ENCODE measurements around the gene BRF1. TPM values are rescaled to one million over a fixed set of nuclear protein-coding genes. Genes with fewer than 3 reads are reported as not detected.
A peak's percentile ranks its signal among the peaks of the same experiment; 100 is the strongest.
"Not testable (repeated sequence)": the region's sequence is repeated elsewhere in the genome, so short reads cannot be mapped to it uniquely, and the experiment has no call there.

The BRF1 gene, protein sequence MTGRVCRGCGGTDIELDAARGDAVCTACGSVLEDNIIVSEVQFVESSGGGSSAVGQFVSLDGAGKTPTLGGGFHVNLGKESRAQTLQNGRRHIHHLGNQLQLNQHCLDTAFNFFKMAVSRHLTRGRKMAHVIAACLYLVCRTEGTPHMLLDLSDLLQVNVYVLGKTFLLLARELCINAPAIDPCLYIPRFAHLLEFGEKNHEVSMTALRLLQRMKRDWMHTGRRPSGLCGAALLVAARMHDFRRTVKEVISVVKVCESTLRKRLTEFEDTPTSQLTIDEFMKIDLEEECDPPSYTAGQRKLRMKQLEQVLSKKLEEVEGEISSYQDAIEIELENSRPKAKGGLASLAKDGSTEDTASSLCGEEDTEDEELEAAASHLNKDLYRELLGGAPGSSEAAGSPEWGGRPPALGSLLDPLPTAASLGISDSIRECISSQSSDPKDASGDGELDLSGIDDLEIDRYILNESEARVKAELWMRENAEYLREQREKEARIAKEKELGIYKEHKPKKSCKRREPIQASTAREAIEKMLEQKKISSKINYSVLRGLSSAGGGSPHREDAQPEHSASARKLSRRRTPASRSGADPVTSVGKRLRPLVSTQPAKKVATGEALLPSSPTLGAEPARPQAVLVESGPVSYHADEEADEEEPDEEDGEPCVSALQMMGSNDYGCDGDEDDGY
- 19.0 TPM for total RNA-seq
- long read RNA-seq, transcript BRF1-211 (18 exons, 3,358 nt) = major isoform, 10 of 19 reads
- long read RNA-seq, partial matches to known transcripts = 5 of 19 reads
- long read RNA-seq, other reads (novel, unspliced or antisense) = 4 of 19 reads

DNA sequence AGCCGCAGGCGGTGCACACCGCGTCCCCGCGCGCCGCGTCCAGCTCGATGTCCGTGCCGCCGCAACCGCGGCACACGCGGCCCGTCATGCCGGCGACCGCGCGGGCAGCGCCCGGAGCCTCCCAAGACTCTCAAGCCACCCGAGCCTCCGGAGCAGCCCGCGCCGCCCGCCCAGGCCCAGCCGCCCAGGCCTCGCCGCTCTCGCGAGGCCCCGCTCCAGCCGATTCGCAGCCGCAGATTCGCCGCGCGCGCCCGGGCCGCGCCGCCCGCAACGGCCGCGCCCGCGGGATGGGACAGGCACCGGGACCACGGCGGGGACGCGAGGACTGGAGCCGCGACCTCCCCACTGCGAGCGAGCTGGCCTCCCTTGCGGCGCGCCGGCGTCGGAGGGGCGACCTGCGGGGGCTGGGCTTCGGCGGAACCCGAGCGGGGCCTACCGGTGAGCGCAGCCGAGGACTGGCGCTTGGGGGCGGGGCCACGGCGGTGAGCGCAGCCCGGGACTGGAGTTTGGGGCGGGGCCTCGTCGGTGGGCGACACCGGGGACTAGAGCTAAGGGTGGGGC lies at the start of gene BRF1:
TSS of gene BRF1 (minus strand) at position 460 of the 561 bp plus-strand sequence. CDS start at position 88, 372 bp downstream.
- intact Hi-C loops (cut with DNase I) = no loop called here
- peak; percentile 97 for DNase-seq (ENCODE audit: missing footprints)
- peak; percentile 95 for ATAC-seq

DNA sequence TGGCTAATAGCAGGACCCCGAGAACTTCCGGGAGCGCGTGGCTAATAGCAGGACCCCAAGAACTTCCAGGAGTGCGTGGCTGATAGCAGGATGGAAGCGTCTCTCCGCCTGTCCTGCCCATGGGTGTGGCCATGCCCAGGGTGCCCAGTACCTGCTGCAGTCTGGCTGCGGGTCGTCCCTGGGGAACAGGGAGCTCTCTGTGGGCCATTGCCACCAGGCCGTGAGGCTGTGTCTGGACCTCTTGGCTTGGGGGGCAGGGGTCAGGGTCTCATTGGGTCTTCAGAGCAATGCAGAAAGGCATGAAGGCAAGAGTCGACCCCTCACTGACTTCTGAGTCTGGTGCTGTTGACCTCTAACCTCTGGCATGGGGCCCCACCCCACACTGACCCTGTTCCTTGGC lies 49.2 kb upstream of the BRF1 start:
- ATAC-seq (no peak), DNase-seq (ENCODE audit: missing footprints) (no peak)
- intact Hi-C loops (cut with DNase I) = loop anchor here (5.0 kb wide), 2 partner anchors 58 to 258 kb away; no protein-coding TSS in a partner anchor

DNA sequence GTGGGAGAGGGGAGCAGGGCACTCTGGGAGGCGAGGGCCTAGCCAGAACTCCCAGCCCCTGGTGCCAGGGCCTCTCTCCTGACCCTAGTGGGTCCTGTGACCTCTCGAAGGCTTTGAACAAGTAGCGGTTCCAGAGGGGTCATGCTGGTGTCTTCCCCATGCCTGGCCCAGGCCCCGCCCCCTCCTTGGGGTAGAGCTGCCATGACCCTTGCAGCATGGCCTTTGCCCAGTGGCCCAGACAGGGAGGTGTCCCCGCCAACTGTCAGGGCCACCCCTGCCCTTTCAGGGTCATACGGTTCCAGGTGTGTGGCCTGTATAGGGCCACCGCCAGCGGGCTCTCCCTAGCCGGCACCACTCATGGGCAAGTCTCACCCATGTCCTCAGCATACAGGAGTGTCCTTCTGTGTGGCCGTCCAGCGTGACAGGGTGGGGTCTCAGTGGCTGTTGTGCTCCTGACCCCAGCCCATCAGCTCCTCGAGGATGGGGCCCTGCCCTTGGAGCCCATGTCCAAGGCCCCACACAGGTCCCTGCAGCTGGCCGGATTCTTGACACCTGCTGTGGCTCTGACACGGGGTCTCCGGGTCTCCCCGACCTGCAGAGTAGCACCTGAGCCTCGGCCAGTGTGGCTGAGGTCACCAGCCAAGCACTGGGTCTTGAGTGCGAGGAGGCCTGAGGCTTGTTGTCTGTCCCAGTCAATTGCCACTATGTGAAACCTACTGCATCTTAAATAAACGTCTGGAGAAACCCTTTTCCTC lies 48.3 kb upstream of the BRF1 start:
- DNase-seq (ENCODE audit: missing footprints) (no peak), ATAC-seq (no peak)
- intact Hi-C loops (cut with DNase I) = no loop called here

DNA sequence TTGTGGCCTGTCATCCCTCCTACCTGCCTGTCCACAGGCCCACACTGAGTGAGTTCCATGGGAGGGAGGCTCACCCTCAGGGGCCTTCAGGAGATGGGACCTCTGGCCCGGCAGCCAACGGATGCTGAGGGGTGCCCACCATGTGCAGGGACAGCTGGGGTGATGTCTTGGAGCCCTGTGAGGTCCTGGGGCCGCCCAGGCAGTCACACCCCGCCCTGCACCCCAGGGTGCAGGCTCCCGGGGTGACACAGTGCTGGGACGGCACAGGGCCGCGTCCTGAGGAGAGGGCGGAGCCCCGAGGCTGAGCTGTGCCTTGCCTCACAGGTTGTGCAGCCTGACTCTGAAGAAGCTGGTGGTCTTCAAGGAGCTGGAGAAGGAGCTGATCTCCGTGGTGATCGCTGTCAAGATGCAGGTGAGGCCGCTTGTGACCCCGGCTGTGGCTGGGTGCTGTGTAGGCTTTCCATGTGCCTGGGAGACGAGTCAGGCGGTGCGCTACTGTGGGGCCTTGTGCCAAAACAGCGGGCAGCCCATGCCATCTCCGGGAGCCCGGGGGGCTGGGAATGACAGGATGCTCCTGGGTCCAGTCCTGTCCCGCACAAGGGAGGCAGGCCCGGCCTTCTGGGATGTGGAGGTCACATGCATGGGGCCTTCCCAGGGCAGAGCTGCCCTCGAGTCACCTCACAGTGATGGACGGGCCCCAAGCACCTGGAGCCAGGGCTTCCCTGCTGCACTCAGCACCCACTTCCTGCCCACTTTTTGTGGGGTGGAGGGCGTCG lies 47.6 kb upstream of the BRF1 start:
- intact Hi-C loops (cut with DNase I) = no loop called here
- ATAC-seq = no peak
- DNase-seq (ENCODE audit: missing footprints) = no peak

DNA sequence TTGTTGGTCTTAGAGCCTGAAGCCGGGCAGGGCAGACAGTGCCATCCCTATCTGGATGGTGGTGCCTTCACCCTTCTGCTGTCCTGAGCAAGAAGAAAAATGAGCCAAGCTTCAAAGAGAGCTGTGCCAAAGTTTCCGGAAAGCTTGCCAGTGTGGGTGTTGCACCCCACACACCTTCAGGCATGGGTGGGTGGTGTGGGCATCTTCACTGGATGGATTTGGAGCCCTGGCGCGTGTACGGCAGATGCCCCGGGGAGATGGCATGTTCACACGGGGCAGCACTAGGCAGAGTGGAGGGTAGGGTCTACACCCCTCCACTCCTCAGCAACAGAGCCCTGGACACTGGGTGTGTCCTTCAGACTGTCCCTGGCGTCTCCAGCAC lies 46.8 kb upstream of the BRF1 start:
- DNase-seq (ENCODE audit: missing footprints) (no peak), ATAC-seq (no peak)
- intact Hi-C loops (cut with DNase I) = no loop called here

DNA sequence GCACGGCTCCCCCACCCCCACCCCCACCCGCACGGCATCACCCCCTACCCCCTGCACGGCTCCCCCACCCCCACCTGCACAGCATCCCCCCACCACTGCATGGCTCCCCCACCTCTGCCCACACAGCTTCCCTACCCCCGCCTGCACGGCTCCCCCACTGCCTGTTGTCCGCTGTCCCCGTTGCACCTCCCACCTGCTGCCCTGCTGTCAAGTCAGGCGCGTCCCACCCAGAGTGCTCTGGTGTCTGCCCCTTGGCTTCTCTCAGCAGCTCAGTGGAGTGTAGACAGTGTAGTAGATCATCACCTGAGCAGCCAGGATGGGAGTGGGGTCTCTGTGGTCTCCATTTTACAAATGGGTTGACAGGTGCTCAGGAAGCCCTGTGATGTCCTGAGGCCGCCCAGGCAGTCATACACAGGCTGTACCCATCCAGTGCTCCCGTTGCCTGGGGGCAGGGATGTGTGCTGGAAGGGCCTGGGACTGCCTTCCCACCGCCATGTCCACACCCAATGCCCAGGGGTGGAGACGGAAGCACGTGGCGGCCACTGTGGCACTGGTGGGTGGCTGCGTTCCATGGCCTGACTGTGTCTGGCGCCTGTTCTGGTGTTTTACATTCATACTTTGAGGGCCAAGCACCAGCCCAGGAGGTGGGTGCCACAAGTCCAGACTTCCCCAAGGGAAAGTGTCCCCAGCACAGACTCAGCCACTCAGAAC lies 46.2 kb upstream of the BRF1 start:
- no peak for ATAC-seq
- intact Hi-C loops (cut with DNase I) = no loop called here
- DNase-seq (ENCODE audit: missing footprints) = no peak

DNA sequence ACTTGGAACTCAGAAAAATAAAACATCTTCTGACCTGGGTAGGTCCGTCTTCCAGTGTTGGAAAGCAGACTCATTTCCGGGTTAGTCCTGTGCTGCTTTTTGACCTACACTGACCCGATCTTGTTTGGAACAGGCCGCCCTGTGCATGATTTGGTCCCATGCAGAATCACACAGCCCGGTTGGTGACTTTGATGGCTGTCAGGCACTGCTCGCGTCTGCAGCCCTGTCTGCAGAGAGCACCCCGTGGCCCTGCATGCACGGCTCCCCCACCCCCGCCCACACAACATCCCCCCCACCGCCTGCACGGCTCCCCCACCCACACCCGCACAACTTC lies 45.4 kb upstream of the BRF1 start:
- no peak for DNase-seq (ENCODE audit: missing footprints)
- intact Hi-C loops (cut with DNase I) = no loop called here
- ATAC-seq = peak; percentile 29

DNA sequence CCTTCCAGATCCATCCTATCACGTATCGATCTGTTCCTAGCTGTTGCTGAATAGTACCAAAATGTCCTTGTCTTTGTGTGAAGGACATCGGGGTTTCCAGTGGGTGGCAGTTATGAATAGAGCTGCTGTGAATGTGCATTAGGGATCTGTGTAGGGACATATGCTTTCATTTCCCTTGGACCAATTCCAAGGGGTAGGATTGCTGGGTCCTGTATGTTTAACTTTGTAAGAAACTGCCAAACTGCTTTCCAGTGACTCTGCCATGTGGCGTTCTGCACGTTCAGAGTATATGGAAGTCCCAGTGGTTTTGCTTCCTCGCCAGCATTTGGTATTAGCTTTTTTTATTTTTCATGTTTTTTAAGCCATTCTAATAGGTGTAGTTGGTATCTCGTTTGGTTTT lies 42.4 kb upstream of the BRF1 start:
- ATAC-seq (no peak), DNase-seq (ENCODE audit: missing footprints) (no peak)
- intact Hi-C loops (cut with DNase I) = no loop called here

DNA sequence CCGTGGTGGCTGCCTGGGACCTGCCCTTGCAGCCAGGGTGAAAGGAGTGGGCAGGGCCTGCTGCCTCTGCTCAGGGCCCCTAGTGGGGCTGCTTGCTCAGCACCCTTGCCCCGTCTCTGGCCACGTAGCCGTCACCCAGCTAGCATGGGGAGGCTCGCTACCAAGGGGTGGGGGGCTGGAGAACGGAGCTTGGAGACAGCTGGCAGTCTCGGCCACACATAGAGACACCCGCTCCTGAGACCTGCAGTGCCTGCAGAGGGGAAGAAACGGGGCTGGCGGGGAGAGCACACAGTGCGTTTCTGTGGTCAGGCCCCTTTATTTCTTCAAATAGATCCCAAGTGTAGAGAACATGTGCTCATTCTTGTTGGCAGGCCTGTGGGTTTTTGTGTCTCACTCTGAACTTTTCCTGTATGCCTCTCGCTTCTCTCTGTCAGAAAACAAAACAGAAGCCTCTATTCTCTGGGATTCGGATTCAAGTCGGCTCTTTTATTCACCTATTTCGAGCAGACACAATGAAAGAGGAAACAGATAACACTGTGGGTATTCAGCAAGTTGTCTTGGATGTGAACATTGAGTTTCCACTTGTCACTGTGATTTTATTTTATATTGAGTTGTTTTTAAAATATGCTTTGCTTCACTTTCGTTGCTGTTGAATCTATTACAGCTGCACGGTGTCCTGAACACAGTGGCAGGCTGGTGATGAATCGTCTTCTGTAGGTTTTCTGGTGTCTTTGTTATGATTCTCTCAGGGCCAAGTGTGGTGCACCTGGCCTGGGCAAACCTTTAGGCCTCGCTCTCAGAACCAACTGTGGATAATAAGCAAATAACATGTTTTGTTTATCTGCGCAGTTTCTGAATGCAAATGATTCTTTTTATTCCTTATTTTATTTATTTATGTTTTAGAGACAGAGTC lies 40.3 kb upstream of the BRF1 start:
- DNase-seq (ENCODE audit: missing footprints) (no peak), ATAC-seq (peak; percentile 26)
- intact Hi-C loops (cut with DNase I) = loop anchor here (2.0 kb wide), 1 partner anchor 16 kb away; no protein-coding TSS in a partner anchor

DNA sequence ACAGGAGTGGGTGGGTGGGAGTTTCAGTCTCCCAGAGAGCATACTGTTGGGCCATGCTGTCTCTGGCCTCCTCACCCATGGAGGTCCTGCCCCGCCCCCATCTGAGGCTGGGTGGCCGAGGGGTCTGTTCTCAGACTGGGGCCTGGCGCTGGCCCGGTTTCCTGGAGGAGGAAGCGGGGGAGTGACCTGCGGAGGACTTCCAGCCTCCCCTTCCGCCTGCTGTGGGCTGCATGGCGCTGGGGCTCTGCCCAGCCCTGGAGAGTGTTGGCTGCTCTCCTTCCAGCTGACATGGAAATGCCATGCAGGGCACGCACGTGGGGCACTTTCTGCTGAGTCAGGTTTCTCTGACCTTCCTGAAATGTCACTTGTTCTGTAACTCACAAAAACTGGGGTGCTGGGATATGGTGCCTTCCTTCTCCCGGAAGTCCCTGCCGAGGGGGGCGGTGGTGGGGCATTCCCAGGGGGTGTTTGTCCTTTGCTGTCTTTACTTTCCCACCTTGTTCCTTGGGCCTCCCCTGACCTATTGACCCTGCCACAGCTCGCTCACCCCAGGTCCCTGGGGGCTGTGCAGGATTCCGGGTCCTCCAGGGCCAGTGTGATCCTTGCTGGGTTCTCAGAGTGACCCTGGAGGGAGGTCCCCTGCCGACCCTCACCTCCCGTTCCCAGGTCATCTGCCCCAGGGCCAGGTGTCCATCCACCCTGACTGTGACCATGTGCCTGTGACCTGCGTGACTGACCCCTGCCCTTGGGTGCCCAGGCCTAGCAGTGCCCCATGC lies 37.4 kb upstream of the BRF1 start:
- DNase-seq (ENCODE audit: missing footprints) (no peak), ATAC-seq (peak; percentile 47)
- intact Hi-C loops (cut with DNase I) = loop anchor here (5.0 kb wide), 1 partner anchor 246 kb away; no protein-coding TSS in a partner anchor

DNA sequence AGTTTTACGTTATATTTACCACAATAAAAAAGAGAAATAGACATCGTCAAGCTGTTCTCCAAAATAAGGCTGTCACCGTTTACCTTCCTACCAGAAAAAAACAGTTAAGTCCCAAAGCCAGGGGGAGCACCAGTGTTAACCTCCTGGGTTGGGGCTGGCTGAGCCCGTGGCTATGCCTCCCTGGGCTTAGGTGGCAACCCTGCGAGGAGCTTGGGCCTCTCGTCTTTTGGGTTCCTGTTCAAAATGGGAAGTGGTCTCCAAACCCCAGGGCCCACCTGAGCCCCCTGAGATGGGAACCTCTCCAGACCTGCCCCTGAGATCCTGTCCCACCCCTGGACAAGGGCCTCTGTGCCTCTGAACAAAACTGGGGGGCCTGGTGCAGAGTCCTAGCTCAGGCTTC lies 36.6 kb upstream of the BRF1 start:
- no peak for DNase-seq (ENCODE audit: missing footprints)
- intact Hi-C loops (cut with DNase I) = loop anchor here (5.0 kb wide), 1 partner anchor 245 kb away; no protein-coding TSS in a partner anchor
- no peak for ATAC-seq

DNA sequence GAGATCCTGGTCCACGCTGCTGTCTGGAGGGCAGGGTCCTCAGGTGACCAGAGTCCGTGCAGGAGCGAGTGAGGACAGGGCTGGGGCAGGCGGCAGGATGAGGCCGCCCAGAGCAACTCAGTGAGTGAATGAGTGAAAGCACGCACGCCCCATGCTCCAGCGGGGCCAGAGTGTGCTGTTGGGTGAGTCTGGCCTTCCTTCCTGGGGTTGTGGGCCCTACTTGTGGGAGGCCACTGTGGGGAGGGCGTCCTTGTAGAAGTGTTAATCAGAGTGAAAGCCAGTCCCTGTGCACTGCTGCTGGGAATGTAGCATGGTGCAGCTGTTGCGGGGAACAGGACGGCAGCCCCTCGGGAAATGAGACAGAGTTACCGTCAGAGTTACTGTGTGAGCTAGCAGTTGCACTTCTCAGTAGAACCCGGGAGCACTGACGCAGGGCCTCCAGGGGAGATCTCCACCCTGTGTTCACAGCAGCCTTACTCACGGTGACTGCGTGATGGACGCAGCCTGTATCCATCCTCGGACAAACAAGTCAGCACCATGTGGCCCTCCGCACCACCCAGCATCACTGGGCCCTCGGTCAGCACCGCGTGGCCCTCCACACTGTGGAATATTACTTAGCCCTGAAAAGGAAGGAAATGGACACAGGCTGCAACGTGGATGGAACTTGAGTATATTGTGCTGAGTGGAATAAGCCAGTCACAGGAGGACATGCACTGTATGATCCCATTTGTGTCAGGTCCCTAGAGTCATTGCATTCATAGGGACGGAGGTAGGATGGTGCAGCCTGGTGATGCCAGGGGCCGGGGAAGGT lies 35.9 kb upstream of the BRF1 start:
- no peak for DNase-seq (ENCODE audit: missing footprints)
- no peak for ATAC-seq
- intact Hi-C loops (cut with DNase I) = loop anchor here (5.0 kb wide), 1 partner anchor 244 kb away; no protein-coding TSS in a partner anchor

DNA sequence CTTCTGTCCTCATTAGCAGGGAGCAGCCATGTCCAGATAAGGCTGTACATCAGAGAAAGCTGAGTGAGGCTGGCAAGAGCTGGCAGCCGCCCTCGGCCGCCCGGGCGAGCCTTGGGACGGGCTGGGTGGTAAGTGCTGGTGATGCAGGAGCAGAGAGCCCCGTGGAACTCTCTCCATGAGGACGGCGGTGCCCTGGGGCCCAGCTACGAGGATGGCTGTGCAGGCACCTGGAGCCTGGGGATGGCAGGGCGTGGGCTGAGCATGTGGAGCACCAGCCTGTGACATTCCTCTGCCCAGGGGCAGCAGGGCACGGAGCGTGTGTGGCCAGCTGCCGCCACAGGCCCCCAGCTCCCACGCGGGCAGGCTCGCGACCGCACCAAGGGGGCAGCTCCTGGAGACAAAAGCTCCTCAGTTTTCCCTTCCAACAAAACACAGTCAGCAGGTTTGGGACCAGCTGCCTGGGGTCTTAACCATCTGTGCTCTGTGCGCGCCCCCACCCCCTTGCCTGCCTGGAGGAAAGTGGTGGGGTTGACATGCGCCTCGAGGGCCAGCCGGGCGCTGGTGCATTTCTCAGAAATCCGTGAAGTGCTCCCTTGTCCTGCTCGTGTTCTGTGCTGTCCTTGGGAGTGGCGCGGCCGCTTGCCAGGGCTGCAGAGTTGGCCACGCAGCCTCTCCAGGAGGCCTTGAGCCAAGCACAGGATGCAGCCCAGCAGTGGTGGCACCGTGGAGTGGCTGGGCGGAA lies 35.1 kb upstream of the BRF1 start:
- ATAC-seq (peak; percentile 67), DNase-seq (ENCODE audit: missing footprints) (no peak)
- intact Hi-C loops (cut with DNase I) = loop anchor here (5.0 kb wide), 1 partner anchor 244 kb away; no protein-coding TSS in a partner anchor

DNA sequence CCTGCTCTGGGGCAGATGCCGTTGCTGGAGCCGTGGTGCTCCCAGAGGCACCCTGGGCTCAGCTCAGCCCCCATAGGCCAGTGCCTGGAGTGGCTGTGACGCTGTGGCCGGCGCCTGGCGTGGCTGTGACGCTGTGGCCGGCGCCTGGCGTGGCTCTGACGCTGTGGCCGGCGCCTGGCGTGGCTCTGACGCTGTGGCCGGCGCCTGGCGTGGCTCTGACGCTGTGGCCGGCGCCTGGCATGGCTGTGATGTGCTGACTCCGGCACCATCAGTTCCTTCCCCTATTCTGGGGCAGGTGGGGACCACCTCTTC lies 34.4 kb upstream of the BRF1 start:
- DNase-seq (ENCODE audit: missing footprints); ATAC-seq: not testable (repeated sequence)
- intact Hi-C loops (cut with DNase I) = loop anchor here (5.0 kb wide), 1 partner anchor 243 kb away; no protein-coding TSS in a partner anchor
